DND-41 (cell line): ENCODE measurements around the gene IFT25.

Experiments
- EZH2 ChIP-seq: IDR thresholded peaks from 3 replicates; pipeline ENCODE4 v1.6.1; 2012; ENCODE audit warnings: borderline replicate concordance, low read depth, mild to moderate bottlenecking, moderate library complexity, low read length, inconsistent platforms; ENCODE audit not compliant: severe bottlenecking
- TF ChIP-seq, protein P1 (sequence below): IDR thresholded peaks from 2 replicates; pipeline ENCODE4 v1.5.1; 2012; ENCODE audit warnings: borderline replicate concordance, low read length, moderate library complexity, mild to moderate bottlenecking; ENCODE audit not compliant: poor library complexity, severe bottlenecking; ENCODE audit errors: extremely low read depth

DNA sequence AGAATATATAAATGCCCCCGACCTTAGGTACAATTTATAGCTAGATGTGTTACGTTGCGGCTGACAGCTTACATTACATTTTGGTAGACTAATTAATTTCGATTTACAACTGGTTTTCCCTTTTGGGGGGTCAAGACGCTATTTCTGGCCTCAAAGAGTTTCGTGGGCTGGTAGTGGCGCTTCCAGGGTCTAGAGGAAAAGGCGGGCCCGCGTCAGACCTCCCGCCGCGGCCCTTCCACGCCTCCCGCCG lies 391 bp downstream of the IFT25 start:
- TF ChIP-seq, protein P1, sequence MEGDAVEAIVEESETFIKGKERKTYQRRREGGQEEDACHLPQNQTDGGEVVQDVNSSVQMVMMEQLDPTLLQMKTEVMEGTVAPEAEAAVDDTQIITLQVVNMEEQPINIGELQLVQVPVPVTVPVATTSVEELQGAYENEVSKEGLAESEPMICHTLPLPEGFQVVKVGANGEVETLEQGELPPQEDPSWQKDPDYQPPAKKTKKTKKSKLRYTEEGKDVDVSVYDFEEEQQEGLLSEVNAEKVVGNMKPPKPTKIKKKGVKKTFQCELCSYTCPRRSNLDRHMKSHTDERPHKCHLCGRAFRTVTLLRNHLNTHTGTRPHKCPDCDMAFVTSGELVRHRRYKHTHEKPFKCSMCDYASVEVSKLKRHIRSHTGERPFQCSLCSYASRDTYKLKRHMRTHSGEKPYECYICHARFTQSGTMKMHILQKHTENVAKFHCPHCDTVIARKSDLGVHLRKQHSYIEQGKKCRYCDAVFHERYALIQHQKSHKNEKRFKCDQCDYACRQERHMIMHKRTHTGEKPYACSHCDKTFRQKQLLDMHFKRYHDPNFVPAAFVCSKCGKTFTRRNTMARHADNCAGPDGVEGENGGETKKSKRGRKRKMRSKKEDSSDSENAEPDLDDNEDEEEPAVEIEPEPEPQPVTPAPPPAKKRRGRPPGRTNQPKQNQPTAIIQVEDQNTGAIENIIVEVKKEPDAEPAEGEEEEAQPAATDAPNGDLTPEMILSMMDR: no peak
- TF ChIP-seq EZH2: no peak
